Measurements from ENCODE around the gene ARHGEF9.

The ARHGEF9 gene

DNA sequence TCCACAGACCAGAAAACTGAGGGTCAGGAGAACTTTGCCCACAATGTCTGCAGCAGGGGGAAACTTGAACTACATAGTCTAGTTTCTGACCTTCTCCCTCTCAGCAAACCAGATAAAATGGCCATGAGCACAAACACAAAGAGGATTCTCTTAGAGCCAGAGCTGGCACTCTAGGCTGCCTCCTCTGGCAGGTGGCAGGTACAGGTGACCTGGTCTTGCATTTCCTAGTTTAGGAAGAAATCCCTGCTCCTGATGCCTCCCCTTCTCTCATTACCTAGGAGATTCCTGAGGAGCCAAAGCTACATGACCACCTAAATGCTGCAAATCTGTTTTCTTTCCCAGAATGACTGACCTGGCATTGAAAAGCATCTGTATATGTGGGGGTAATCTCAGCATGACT lies 45.1 kb downstream of the ARHGEF9 start:
- H3K9me3 ChIP-seq (ENCODE audit: low read length), result no peaks in the 10 kb centered on the region
- H3K36me3 ChIP-seq (ENCODE audit: insufficient read depth, low read length), result no peaks in the 10 kb centered on the region
- H3K27me3 ChIP-seq (ENCODE audit: insufficient read depth, low read length), result no peaks in the 10 kb centered on the region
- no peak overlapping the region for H2AFZ ChIP-seq (ENCODE audit: low read depth, low read length)
- no peaks in the 10 kb centered on the region for H3K4me1 ChIP-seq (ENCODE audit: insufficient read depth, low read length)
- H3K4me3 ChIP-seq (ENCODE audit: low read length), result no peak overlapping the region

DNA sequence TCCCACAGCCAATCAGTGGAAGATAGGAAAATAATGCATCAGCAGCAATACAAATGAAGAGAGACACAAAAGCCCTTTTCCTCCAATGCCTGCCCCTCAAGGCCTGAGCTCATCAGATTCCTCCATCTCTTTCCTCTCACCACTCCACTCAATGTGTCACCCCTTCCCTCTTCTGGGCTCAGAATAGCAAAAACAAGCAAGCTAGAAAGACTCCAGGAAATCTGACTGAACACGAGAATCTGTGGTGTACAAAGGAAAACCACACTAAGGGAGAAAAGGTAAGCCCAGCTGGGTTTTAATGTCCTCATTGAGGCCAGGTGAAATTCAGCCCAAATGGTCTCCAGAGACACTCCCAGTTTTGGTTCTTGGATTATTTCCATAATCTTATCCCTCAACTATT lies 46.3 kb downstream of the ARHGEF9 start:
- no peak overlapping the region for H2AFZ ChIP-seq (ENCODE audit: low read depth, low read length)
- no peak overlapping the region for H3K4me3 ChIP-seq (ENCODE audit: low read length)
- H3K27me3 ChIP-seq (ENCODE audit: insufficient read depth, low read length), result no peaks in the 10 kb centered on the region
- no peaks in the 10 kb centered on the region for H3K9me3 ChIP-seq (ENCODE audit: low read length)
- no peaks in the 10 kb centered on the region for H3K4me1 ChIP-seq (ENCODE audit: insufficient read depth, low read length)
- H3K36me3 ChIP-seq (ENCODE audit: insufficient read depth, low read length), result no peaks in the 10 kb centered on the region

DNA sequence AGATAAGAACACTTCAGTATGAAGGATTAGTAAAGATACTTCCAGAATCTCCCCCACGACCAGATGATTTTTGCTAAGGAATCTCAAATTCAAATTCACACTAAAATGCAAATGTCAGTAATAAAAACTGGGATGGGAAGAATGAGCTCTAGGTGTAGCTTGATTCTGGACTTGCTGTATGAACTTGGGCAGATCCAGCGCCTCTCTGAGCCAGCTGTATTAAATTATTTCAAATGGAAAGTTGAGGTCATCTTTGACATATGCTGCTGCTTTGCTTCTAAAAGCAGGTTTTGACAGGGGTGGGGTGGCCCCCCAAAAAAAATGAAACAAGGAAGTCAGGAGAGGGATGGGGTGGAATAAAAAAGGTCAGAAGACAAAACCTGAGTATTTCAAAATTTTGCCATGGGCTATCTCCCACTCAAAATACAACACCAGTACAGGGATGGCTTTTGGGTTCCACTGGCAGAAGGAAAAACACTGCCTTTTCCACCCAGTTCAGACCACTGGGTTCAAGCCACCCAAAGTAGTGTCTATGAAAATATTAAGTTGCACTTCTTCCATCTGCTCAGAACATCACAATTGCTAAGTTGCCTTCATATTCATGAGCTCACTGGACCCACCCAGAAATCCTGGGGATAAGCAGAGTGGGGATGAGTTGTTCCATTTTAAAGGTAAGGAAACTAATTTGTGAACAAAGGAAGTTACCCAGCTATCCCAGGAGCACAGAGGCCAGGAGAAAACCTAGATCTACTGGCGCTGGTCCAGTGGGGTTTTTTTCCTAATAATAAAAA lies 47.7 kb downstream of the ARHGEF9 start:
- H3K4me1 ChIP-seq (ENCODE audit: insufficient read depth, low read length), result no peaks in the 10 kb centered on the region
- no peaks in the 10 kb centered on the region for H3K9me3 ChIP-seq (ENCODE audit: low read length)
- H2AFZ ChIP-seq (ENCODE audit: low read depth, low read length), result no peak overlapping the region
- H3K4me3 ChIP-seq (ENCODE audit: low read length), result no peak overlapping the region
- no peaks in the 10 kb centered on the region for H3K36me3 ChIP-seq (ENCODE audit: insufficient read depth, low read length)
- no peaks in the 10 kb centered on the region for H3K27me3 ChIP-seq (ENCODE audit: insufficient read depth, low read length)

- Histone ChIP-seq H3K27me3 (ENCODE audit: insufficient read depth, low read length) (no peaks in the 10 kb centered on the region), H3K4me3 (ENCODE audit: low read length) (no peak overlapping the region), H2AFZ (ENCODE audit: low read depth, low read length) (no peak overlapping the region)
Measured at GRCh38 chrX:63735882-63736281, 49.1 kb downstream of the ARHGEF9 start.

GRCh38 chrX:63720293-63720692 lies 64.7 kb downstream of the ARHGEF9 start:
- Histone ChIP-seq H3K9me3 (ENCODE audit: low read length) (no peaks in the 10 kb centered on the region), H3K4me1 (ENCODE audit: insufficient read depth, low read length) (no peaks in the 10 kb centered on the region), H3K4me3 (ENCODE audit: low read length) (no peak overlapping the region), H3K36me3 (ENCODE audit: insufficient read depth, low read length) (peaks cover 15% of the 10 kb centered on the region), H2AFZ (ENCODE audit: low read depth, low read length) (no peak overlapping the region), H3K27me3 (ENCODE audit: insufficient read depth, low read length) (no peaks in the 10 kb centered on the region)

More at GRCh38 chrX:63735882-63736281, 49.1 kb downstream of the ARHGEF9 start:
- no peaks in the 10 kb centered on the region for H3K9me3 ChIP-seq (ENCODE audit: low read length)
- no peaks in the 10 kb centered on the region for H3K36me3 ChIP-seq (ENCODE audit: insufficient read depth, low read length)
- H3K4me1 ChIP-seq (ENCODE audit: insufficient read depth, low read length), result no peaks in the 10 kb centered on the region

- Histone ChIP-seq H2AFZ (ENCODE audit: low read depth, low read length) (no peak overlapping the region), H3K4me3 (ENCODE audit: low read length) (no peak overlapping the region), H3K4me1 (ENCODE audit: insufficient read depth, low read length) (no peaks in the 10 kb centered on the region), H3K36me3 (ENCODE audit: insufficient read depth, low read length) (peaks cover 15% of the 10 kb centered on the region), H3K9me3 (ENCODE audit: low read length) (no peaks in the 10 kb centered on the region), H3K27me3 (ENCODE audit: insufficient read depth, low read length) (no peaks in the 10 kb centered on the region)
Measured at GRCh38 chrX:63719633-63720032, 65.4 kb downstream of the ARHGEF9 start.

- Histone ChIP-seq H3K36me3 (ENCODE audit: insufficient read depth, low read length) (peaks cover 15% of the 10 kb centered on the region), H3K4me1 (ENCODE audit: insufficient read depth, low read length) (peaks cover 2% of the 10 kb centered on the region), H3K4me3 (ENCODE audit: low read length) (no peak overlapping the region), H2AFZ (ENCODE audit: low read depth, low read length) (no peak overlapping the region), H3K9me3 (ENCODE audit: low read length) (no peaks in the 10 kb centered on the region), H3K27me3 (ENCODE audit: insufficient read depth, low read length) (no peaks in the 10 kb centered on the region)
Measured at GRCh38 chrX:63718010-63718694, 66.9 kb downstream of the ARHGEF9 start.

DNA sequence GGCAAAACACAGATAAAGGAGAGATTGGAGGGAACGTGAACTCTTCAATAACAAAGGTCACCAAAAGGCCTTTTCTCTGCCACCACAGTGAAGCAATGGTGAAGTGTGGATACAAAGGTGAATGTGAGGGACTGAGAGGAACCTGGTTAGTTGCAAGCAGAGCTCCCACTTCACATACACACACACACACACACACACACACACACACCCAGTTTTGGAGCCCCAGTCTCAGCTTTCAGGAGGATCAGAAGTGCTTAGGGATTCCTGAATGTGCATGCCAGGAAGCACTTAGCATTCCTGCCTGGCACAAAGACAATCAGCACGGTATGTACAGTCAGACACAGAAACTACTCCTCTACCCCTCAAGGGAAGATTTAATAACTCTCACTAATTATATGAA lies 71.5 kb downstream of the ARHGEF9 start:
- no peak overlapping the region for H2AFZ ChIP-seq (ENCODE audit: low read depth, low read length)
- peaks cover 2% of the 10 kb centered on the region for H3K4me1 ChIP-seq (ENCODE audit: insufficient read depth, low read length)
- peaks cover 3% of the 10 kb centered on the region for H3K36me3 ChIP-seq (ENCODE audit: insufficient read depth, low read length)
- H3K4me3 ChIP-seq (ENCODE audit: low read length), result no peak overlapping the region
- no peaks in the 10 kb centered on the region for H3K9me3 ChIP-seq (ENCODE audit: low read length)
- H3K27me3 ChIP-seq (ENCODE audit: insufficient read depth, low read length), result no peaks in the 10 kb centered on the region

GRCh38 chrX:63708801-63709200 lies 76.2 kb downstream of the ARHGEF9 start:
- no peaks in the 10 kb centered on the region for H3K9me3 ChIP-seq (ENCODE audit: low read length)
- H3K27me3 ChIP-seq (ENCODE audit: insufficient read depth, low read length), result no peaks in the 10 kb centered on the region
- peaks cover 11% of the 10 kb centered on the region for H3K36me3 ChIP-seq (ENCODE audit: insufficient read depth, low read length)
- H3K4me1 ChIP-seq (ENCODE audit: insufficient read depth, low read length), result no peaks in the 10 kb centered on the region
- H2AFZ ChIP-seq (ENCODE audit: low read depth, low read length), result no peak overlapping the region
- no peak overlapping the region for H3K4me3 ChIP-seq (ENCODE audit: low read length)

DNA sequence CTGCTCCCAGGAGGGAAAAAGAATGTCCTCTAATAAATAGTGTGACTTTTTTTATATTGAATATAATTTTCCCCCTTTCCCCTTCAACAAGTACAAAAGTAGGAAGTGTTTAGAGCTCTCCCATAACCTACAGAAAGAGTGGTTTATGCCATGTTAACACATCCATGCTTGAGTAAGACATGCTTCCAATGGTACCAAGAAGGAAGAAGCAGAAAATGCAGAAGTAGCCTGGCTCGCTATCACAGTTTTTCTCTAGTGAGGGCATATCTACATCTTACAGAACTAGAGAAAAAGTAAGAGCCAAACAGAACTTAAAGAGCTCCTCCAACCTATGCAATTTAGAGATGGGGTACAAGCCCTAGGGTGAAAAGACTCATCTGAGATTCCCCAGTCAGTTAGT lies 82.5 kb downstream of the ARHGEF9 start:
- H3K36me3 ChIP-seq (ENCODE audit: insufficient read depth, low read length), result peaks cover 34% of the 10 kb centered on the region
- peaks cover 1% of the 10 kb centered on the region for H3K9me3 ChIP-seq (ENCODE audit: low read length)
- H2AFZ ChIP-seq (ENCODE audit: low read depth, low read length), result no peak overlapping the region
- H3K27me3 ChIP-seq (ENCODE audit: insufficient read depth, low read length), result no peaks in the 10 kb centered on the region
- H3K4me1 ChIP-seq (ENCODE audit: insufficient read depth, low read length), result no peaks in the 10 kb centered on the region
- H3K4me3 ChIP-seq (ENCODE audit: low read length), result no peak overlapping the region

DNA sequence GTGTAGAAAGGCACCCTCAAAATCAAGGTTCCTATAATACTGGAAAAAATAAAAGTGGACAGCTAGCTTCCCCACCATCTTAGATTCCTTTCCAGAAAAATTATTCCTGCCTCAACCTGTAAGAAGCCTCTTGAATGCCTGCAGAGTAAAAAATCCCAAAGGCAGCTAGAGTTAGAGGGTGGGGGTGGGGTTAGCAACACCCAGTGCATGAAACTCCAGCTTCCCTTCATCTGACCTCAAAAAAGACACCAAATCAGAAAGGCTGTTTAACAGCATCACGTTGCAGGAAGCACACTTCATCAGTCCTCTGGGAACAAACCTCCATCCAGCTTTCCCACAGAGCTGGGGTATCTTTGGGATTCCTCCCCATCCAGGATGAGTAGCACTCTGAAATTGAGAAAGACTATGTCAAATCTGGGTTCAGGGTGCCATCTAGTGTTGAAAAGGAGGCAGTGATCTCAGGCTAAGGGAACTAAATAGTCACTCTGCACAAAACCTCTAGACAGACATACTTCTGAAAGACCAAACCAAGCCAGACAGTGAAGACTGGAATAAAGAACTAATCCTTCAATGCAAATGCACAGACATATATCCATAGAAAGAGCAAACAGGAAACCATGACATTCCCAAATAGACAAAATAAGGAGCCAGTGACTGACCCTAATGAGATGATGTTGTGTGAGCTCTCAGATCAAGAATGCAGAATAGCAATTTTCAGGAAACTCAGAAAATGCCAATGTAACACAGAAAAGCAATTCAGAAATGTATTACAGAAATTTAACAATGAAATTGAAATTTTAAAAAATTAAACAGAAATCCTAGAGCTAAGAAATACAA lies 97.9 kb downstream of the ARHGEF9 start:
- no peak overlapping the region for H3K4me3 ChIP-seq (ENCODE audit: low read length)
- no peaks in the 10 kb centered on the region for H3K4me1 ChIP-seq (ENCODE audit: insufficient read depth, low read length)
- H3K36me3 ChIP-seq (ENCODE audit: insufficient read depth, low read length), result peaks cover 2% of the 10 kb centered on the region
- no peaks in the 10 kb centered on the region for H3K27me3 ChIP-seq (ENCODE audit: insufficient read depth, low read length)
- no peak overlapping the region for H2AFZ ChIP-seq (ENCODE audit: low read depth, low read length)
- no peaks in the 10 kb centered on the region for H3K9me3 ChIP-seq (ENCODE audit: low read length)

DNA sequence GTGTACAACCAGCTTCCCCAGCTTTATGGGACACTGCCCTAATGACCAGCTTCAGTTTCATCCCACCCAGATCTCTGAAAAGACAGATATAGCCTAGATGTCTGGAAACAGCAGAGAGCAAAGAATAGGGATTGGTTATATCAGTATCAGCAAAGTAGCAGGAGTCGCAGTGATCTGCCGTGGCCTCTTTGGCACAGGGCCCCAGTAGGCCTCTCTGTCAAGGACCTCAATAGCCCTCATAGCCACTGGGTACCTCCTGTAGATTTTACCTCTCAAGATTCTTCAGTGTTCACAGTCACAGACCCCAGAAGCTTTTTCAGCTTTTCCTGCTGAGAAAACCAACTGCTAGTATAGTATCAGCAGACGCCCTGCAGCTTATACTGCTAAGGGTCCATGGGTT lies 104.6 kb downstream of the ARHGEF9 start:
- no peak overlapping the region for H2AFZ ChIP-seq (ENCODE audit: low read depth, low read length)
- H3K27me3 ChIP-seq (ENCODE audit: insufficient read depth, low read length), result no peaks in the 10 kb centered on the region
- peaks cover 6% of the 10 kb centered on the region for H3K36me3 ChIP-seq (ENCODE audit: insufficient read depth, low read length)
- H3K4me1 ChIP-seq (ENCODE audit: insufficient read depth, low read length), result no peaks in the 10 kb centered on the region
- H3K4me3 ChIP-seq (ENCODE audit: low read length), result no peak overlapping the region
- H3K9me3 ChIP-seq (ENCODE audit: low read length), result no peaks in the 10 kb centered on the region

GRCh38 chrX:63679432-63679831 lies 105.6 kb downstream of the ARHGEF9 start:
- Histone ChIP-seq H2AFZ (ENCODE audit: low read depth, low read length) (no peak overlapping the region), H3K4me3 (ENCODE audit: low read length) (no peak overlapping the region), H3K36me3 (ENCODE audit: insufficient read depth, low read length) (peaks cover 6% of the 10 kb centered on the region), H3K9me3 (ENCODE audit: low read length) (no peaks in the 10 kb centered on the region), H3K27me3 (ENCODE audit: insufficient read depth, low read length) (no peaks in the 10 kb centered on the region), H3K4me1 (ENCODE audit: insufficient read depth, low read length) (no peaks in the 10 kb centered on the region)

Measured in neuron (in vitro differentiated cells).